ENCODE measurements around the gene FLNB. TPM values are rescaled to one million over a fixed set of nuclear protein-coding genes. Genes with fewer than 3 reads are reported as not detected.

The FLNB gene
- polyA plus RNA-seq, 1 of the 3 experiments (the other 2 are of a cell fraction): 127 TPM

DNA sequence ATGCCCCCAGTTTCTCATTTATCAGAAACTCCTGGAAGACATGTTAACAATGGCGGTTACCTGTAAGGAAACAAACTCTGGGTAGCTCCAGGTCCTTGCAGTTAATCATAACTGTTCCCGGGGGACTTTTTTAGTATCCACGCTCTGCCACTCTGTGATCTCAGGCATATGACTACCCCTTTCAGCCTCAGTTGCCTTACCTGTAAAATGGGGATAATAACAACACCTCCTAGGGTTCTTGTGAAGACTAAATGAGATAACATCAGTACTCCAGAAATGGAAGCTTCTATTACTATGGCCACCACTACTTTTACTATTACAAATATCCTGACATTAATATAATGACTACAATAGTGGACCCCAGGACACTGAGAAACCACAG lies 7.1 kb upstream of the FLNB start:
- H3K4me1 ChIP-seq (ENCODE audit: control insufficient read depth in 1 of 2, insufficient read depth in 2 of 2, low read depth in 1 of 2, low read length in 1 of 2): peaks cover 0 to 9% of the 10 kb centered on the region in 2 experiments; a peak in 2 of 4 replicates
- ChIA-PET POLR2A (no interaction called here), CTCF (interaction anchor here (1.0 to 2.3 kb wide), 4 partner anchors 10 to 177 kb away, joined by 3 to 8 read pairs (median 5); no protein-coding TSS in a partner anchor)
- TF ChIP-seq, protein P1, sequence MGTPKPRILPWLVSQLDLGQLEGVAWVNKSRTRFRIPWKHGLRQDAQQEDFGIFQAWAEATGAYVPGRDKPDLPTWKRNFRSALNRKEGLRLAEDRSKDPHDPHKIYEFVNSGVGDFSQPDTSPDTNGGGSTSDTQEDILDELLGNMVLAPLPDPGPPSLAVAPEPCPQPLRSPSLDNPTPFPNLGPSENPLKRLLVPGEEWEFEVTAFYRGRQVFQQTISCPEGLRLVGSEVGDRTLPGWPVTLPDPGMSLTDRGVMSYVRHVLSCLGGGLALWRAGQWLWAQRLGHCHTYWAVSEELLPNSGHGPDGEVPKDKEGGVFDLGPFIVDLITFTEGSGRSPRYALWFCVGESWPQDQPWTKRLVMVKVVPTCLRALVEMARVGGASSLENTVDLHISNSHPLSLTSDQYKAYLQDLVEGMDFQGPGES (IDR thresholded peaks at IDR 0.05; ENCODE audit: low read depth, low read length): no peak
- TF ChIP-seq RCOR1 (IDR thresholded peaks at IDR 0.05; ENCODE audit: low read length) (no peak), FOSL2 (IDR thresholded peaks at IDR 0.05; ENCODE audit: borderline replicate concordance, low read depth) (no peak), NRF1 (IDR thresholded peaks at IDR 0.05; ENCODE audit: low read depth, low read length) (no peak), YY1 (IDR thresholded peaks at IDR 0.05; ENCODE audit: low read depth) (no peak), JUND (IDR thresholded peaks at IDR 0.05) (no peak), MEF2A (IDR thresholded peaks at IDR 0.05; ENCODE audit: borderline replicate concordance, low read depth) (no peak), RXRA (IDR thresholded peaks at IDR 0.05; ENCODE audit: borderline replicate concordance, low read depth) (no peak), TCF12 (IDR thresholded peaks at IDR 0.05) (no peak)
- TF ChIP-seq, protein P2, sequence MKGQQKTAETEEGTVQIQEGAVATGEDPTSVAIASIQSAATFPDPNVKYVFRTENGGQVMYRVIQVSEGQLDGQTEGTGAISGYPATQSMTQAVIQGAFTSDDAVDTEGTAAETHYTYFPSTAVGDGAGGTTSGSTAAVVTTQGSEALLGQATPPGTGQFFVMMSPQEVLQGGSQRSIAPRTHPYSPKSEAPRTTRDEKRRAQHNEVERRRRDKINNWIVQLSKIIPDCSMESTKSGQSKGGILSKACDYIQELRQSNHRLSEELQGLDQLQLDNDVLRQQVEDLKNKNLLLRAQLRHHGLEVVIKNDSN (IDR thresholded peaks at IDR 0.05; ENCODE audit: borderline replicate concordance, low read depth): no peak
- no peak overlapping the region for H3K27ac ChIP-seq (ENCODE audit: low read depth in 2 of 2, low read length in 1 of 2)
- no peak for DNase-seq
- peaks cover 9% of the 10 kb centered on the region for H3F3A ChIP-seq (replicated peaks; ENCODE audit: insufficient read depth)
- no peaks in the 10 kb centered on the region for H3K27me3 ChIP-seq (ENCODE audit: insufficient read depth)
- H3K4me3 ChIP-seq (ENCODE audit: low read depth in 2 of 2, low read length in 1 of 2): no peak overlapping the region
- WGBS (ENCODE audit: low lambda C conversion rate): 95% methylated on average over 3 of the region's 3 CpGs
- H3K9me3 ChIP-seq: no peaks in the 10 kb centered on the region
- H2AFZ ChIP-seq (ENCODE audit: low read depth): peak overlapping the region; percentile 46; the same call in 1 of the 2 replicates
- no peaks in the 10 kb centered on the region for H3K36me3 ChIP-seq (replicated peaks in 1 of 2; ENCODE audit: control insufficient read depth in 1 of 2, insufficient read depth in 2 of 2, low read length in 1 of 2)
- H3K9ac ChIP-seq: no peak overlapping the region
- H3K9me2 ChIP-seq: no peaks in the 10 kb centered on the region
- no peak overlapping the region for H3K4me2 ChIP-seq
- H3K79me2 ChIP-seq (ENCODE audit: insufficient read depth): no peaks in the 10 kb centered on the region
- no peaks in the 10 kb centered on the region for H4K20me1 ChIP-seq (ENCODE audit: insufficient read depth)

DNA sequence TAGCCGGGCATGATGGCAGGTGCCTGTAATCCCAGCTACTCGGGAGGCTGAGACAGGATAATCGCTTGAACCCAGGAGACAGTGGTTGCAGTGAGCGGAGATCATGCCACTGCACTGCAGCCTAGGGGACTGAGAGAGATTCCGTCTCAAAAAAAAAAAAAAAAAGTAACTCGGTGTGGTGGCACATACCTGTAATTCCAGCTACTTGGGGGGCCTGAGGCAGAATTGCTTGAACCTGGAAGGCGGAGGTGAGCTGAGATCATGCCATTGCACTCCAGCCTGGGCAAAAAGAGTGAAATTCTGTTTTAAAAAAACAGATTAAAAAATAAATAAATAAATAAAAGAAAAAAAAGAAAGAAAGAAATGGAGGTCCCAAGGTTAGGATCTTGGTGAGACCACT lies 6.2 kb upstream of the FLNB start:
- 96% methylated on average over 7 of the region's 7 CpGs for WGBS (ENCODE audit: low lambda C conversion rate)
- DNase-seq: no peak
- no peaks in the 10 kb centered on the region for H3K27me3 ChIP-seq (ENCODE audit: insufficient read depth)
- TF ChIP-seq, protein P3, sequence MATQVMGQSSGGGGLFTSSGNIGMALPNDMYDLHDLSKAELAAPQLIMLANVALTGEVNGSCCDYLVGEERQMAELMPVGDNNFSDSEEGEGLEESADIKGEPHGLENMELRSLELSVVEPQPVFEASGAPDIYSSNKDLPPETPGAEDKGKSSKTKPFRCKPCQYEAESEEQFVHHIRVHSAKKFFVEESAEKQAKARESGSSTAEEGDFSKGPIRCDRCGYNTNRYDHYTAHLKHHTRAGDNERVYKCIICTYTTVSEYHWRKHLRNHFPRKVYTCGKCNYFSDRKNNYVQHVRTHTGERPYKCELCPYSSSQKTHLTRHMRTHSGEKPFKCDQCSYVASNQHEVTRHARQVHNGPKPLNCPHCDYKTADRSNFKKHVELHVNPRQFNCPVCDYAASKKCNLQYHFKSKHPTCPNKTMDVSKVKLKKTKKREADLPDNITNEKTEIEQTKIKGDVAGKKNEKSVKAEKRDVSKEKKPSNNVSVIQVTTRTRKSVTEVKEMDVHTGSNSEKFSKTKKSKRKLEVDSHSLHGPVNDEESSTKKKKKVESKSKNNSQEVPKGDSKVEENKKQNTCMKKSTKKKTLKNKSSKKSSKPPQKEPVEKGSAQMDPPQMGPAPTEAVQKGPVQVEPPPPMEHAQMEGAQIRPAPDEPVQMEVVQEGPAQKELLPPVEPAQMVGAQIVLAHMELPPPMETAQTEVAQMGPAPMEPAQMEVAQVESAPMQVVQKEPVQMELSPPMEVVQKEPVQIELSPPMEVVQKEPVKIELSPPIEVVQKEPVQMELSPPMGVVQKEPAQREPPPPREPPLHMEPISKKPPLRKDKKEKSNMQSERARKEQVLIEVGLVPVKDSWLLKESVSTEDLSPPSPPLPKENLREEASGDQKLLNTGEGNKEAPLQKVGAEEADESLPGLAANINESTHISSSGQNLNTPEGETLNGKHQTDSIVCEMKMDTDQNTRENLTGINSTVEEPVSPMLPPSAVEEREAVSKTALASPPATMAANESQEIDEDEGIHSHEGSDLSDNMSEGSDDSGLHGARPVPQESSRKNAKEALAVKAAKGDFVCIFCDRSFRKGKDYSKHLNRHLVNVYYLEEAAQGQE (IDR thresholded peaks at IDR 0.05; ENCODE audit: low read depth, low read length): no peak
- TF ChIP-seq, protein P4, sequence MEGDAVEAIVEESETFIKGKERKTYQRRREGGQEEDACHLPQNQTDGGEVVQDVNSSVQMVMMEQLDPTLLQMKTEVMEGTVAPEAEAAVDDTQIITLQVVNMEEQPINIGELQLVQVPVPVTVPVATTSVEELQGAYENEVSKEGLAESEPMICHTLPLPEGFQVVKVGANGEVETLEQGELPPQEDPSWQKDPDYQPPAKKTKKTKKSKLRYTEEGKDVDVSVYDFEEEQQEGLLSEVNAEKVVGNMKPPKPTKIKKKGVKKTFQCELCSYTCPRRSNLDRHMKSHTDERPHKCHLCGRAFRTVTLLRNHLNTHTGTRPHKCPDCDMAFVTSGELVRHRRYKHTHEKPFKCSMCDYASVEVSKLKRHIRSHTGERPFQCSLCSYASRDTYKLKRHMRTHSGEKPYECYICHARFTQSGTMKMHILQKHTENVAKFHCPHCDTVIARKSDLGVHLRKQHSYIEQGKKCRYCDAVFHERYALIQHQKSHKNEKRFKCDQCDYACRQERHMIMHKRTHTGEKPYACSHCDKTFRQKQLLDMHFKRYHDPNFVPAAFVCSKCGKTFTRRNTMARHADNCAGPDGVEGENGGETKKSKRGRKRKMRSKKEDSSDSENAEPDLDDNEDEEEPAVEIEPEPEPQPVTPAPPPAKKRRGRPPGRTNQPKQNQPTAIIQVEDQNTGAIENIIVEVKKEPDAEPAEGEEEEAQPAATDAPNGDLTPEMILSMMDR (IDR thresholded peaks at IDR 0.05): no peak
- no peak for TF ChIP-seq RFX5 (IDR thresholded peaks at IDR 0.05; ENCODE audit: low read length)
- TF ChIP-seq, protein P5, sequence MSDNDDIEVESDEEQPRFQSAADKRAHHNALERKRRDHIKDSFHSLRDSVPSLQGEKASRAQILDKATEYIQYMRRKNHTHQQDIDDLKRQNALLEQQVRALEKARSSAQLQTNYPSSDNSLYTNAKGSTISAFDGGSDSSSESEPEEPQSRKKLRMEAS (IDR thresholded peaks at IDR 0.05; ENCODE audit: low read depth): no peak
- TF ChIP-seq, protein P6, sequence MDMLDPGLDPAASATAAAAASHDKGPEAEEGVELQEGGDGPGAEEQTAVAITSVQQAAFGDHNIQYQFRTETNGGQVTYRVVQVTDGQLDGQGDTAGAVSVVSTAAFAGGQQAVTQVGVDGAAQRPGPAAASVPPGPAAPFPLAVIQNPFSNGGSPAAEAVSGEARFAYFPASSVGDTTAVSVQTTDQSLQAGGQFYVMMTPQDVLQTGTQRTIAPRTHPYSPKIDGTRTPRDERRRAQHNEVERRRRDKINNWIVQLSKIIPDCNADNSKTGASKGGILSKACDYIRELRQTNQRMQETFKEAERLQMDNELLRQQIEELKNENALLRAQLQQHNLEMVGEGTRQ (IDR thresholded peaks at IDR 0.05; ENCODE audit: borderline replicate concordance, low read depth, low read length): no peak
- TF ChIP-seq RAD21 (IDR thresholded peaks at IDR 0.05; ENCODE audit: low read length): no peak
- no peak for TF ChIP-seq MXI1 (IDR thresholded peaks at IDR 0.05; ENCODE audit: low read depth, low read length)
- no peak for TF ChIP-seq NFIC (IDR thresholded peaks at IDR 0.05; ENCODE audit: borderline replicate concordance)
- POLR2A ChIA-PET: no interaction called here
- no peak overlapping the region for H3K9ac ChIP-seq
- H3K27ac ChIP-seq (ENCODE audit: low read depth in 2 of 2, low read length in 1 of 2): no peak overlapping the region
- H3F3A ChIP-seq (replicated peaks; ENCODE audit: insufficient read depth): peaks cover 9% of the 10 kb centered on the region
- peaks cover 0 to 9% of the 10 kb centered on the region in 2 experiments; a peak in 2 of 4 replicates for H3K4me1 ChIP-seq (ENCODE audit: control insufficient read depth in 1 of 2, insufficient read depth in 2 of 2, low read depth in 1 of 2, low read length in 1 of 2)
- no peaks in the 10 kb centered on the region for H3K9me2 ChIP-seq
- no peak overlapping the region for H3K4me3 ChIP-seq (ENCODE audit: low read depth in 2 of 2, low read length in 1 of 2)
- no peak overlapping the region for H3K4me2 ChIP-seq
- no peaks in the 10 kb centered on the region for H3K79me2 ChIP-seq (ENCODE audit: insufficient read depth)
- no peaks in the 10 kb centered on the region for H3K9me3 ChIP-seq
- CTCF ChIA-PET: interaction anchor here (2.3 to 2.9 kb wide), 2 partner anchors 172 to 176 kb away, joined by 6 to 8 read pairs; no protein-coding TSS in a partner anchor
- H3K36me3 ChIP-seq (replicated peaks in 1 of 2; ENCODE audit: control insufficient read depth in 1 of 2, insufficient read depth in 2 of 2, low read length in 1 of 2): no peaks in the 10 kb centered on the region
- H2AFZ ChIP-seq (ENCODE audit: low read depth): no peak overlapping the region
- H4K20me1 ChIP-seq (ENCODE audit: insufficient read depth): no peaks in the 10 kb centered on the region

Measured in SK-N-SH (cell line).